Limb (tissue), 2 donors: Measurements from ENCODE around the gene CERS1.

Experiments
- DNase-seq, 2 donors: peaks; one replicate each; pipeline ENCODE4 v3.0.0-alpha.2; 2016; ENCODE audit errors: extremely low spot score in 2 of 2

Gene CERS1

GRCh38 chr19:18895824-18896341, at the start of gene CERS1:
Gene CERS1 (minus strand): TSS chr19:18896158. CDS start chr19:18896072, 86 bp downstream.
- peak; percentile 11 to 79 for DNase-seq

GRCh38 chr19:18945297-18945696, 49.3 kb upstream of the CERS1 start:
- no peak for DNase-seq

GRCh38 chr19:18943465-18943864, 47.5 kb upstream of the CERS1 start:
- DNase-seq, result no peak

GRCh38 chr19:18942692-18943091, 46.7 kb upstream of the CERS1 start:
- no peak for DNase-seq

GRCh38 chr19:18941628-18942354, 45.8 kb upstream of the CERS1 start:
- no peak for DNase-seq

- peak; percentile 63 to 92 for DNase-seq
Measured at GRCh38 chr19:18940769-18941627, 45.0 kb upstream of the CERS1 start, which contains the start of gene HOMER3. Gene HOMER3 (minus strand): TSS chr19:18941217. CDS start chr19:18938982, 2,235 bp downstream.

GRCh38 chr19:18939922-18940768, 44.2 kb upstream of the CERS1 start:
- DNase-seq, result peak; percentile 14 to 77

GRCh38 chr19:18939163-18939562, 43.2 kb upstream of the CERS1 start:
- no peak for DNase-seq

GRCh38 chr19:18933297-18933696, 37.3 kb upstream of the CERS1 start:
- DNase-seq, result no peak

GRCh38 chr19:18932216-18932841, 36.4 kb upstream of the CERS1 start:
- DNase-seq, result peak; percentile 15 to 82

GRCh38 chr19:18931316-18932162, 35.6 kb upstream of the CERS1 start:
- peak in 1 of 2 donors; percentile 32 for DNase-seq

- no peak for DNase-seq
Measured at GRCh38 chr19:18929311-18929710, 33.4 kb upstream of the CERS1 start.

- DNase-seq, result no peak
Measured at GRCh38 chr19:18928018-18928805, 32.3 kb upstream of the CERS1 start.

GRCh38 chr19:18924684-18925213, 28.8 kb upstream of the CERS1 start:
- no peak for DNase-seq

GRCh38 chr19:18922228-18922985, 26.4 kb upstream of the CERS1 start:
- peak in 1 of 2 donors; percentile 24 for DNase-seq

GRCh38 chr19:18921593-18921992, 25.6 kb upstream of the CERS1 start:
- DNase-seq, result peak in 1 of 2 donors; percentile 25

- no peak for DNase-seq
Measured at GRCh38 chr19:18920400-18920799, 24.4 kb upstream of the CERS1 start.

GRCh38 chr19:18919900-18920214, 23.9 kb upstream of the CERS1 start:
- no peak for DNase-seq
